ENCODE measurements around the gene SLC6A3.

Gene SLC6A3

GRCh38 chr5:1443171-1443570, 2.1 kb downstream of the SLC6A3 start:
- no peak for TF ChIP-seq CTCF (IDR thresholded peaks at IDR 0.05; ENCODE audit: borderline replicate concordance, control extremely low read depth, extremely low read depth, insufficient read depth, missing control alignments)
- in situ Hi-C loops (cut with MboI; ENCODE audit: low sequenced_read_pairs, unreplicated experiment): no loop called here
- DNase-seq (ENCODE audit: low spot score): no peak

- TF ChIP-seq CTCF (IDR thresholded peaks at IDR 0.05; ENCODE audit: borderline replicate concordance, control extremely low read depth, extremely low read depth, insufficient read depth, missing control alignments): no peak
These were observed 2.8 kb downstream of the SLC6A3 start for GRCh38 chr5:1442222-1443145.

GRCh38 chr5:1441166-1441865, 3.9 kb downstream of the SLC6A3 start:
- no peak for TF ChIP-seq CTCF (IDR thresholded peaks at IDR 0.05; ENCODE audit: borderline replicate concordance, control extremely low read depth, extremely low read depth, insufficient read depth, missing control alignments)
- in situ Hi-C loops (cut with MboI; ENCODE audit: low sequenced_read_pairs, unreplicated experiment): no loop called here
- DNase-seq (ENCODE audit: low spot score): no peak

More at GRCh38 chr5:1442222-1443145, 2.8 kb downstream of the SLC6A3 start:
- in situ Hi-C loops (cut with MboI; ENCODE audit: low sequenced_read_pairs, unreplicated experiment): no loop called here
- no peak for DNase-seq (ENCODE audit: low spot score)

GRCh38 chr5:1440098-1440493, 5.1 kb downstream of the SLC6A3 start:
- no peak for TF ChIP-seq CTCF (IDR thresholded peaks at IDR 0.05; ENCODE audit: borderline replicate concordance, control extremely low read depth, extremely low read depth, insufficient read depth, missing control alignments)
- no peak for DNase-seq (ENCODE audit: low spot score)
- in situ Hi-C loops (cut with MboI; ENCODE audit: low sequenced_read_pairs, unreplicated experiment): no loop called here

GRCh38 chr5:1439388-1440097, 5.7 kb downstream of the SLC6A3 start:
- in situ Hi-C loops (cut with MboI; ENCODE audit: low sequenced_read_pairs, unreplicated experiment): no loop called here
- no peak for TF ChIP-seq CTCF (IDR thresholded peaks at IDR 0.05; ENCODE audit: borderline replicate concordance, control extremely low read depth, extremely low read depth, insufficient read depth, missing control alignments)
- DNase-seq (ENCODE audit: low spot score): no peak

- in situ Hi-C loops (cut with MboI; ENCODE audit: low sequenced_read_pairs, unreplicated experiment): no loop called here
- no peak for DNase-seq (ENCODE audit: low spot score)
- no peak for TF ChIP-seq CTCF (IDR thresholded peaks at IDR 0.05; ENCODE audit: borderline replicate concordance, control extremely low read depth, extremely low read depth, insufficient read depth, missing control alignments)
These were observed 6.4 kb downstream of the SLC6A3 start for GRCh38 chr5:1438871-1439270.
